GM13976 (cell line): Measurements from ENCODE around the gene UMAD1.
"Not testable (repeated sequence)": the region's sequence is repeated elsewhere in the genome, so short reads cannot be mapped to it uniquely, and the experiment has no call there.

Experiments
- DNase-seq: peaks from one replicate; pipeline ENCODE4 v3.0.0; 2012; ENCODE audit warnings: low spot score
- CTCF ChIP-seq: IDR thresholded peaks from 2 replicates; pipeline ENCODE4 v1.5.1; 2012; ENCODE audit warnings: borderline replicate concordance, mild to moderate bottlenecking; ENCODE audit not compliant: insufficient read depth; ENCODE audit errors: extremely low read depth, missing control alignments, control extremely low read depth
- in situ Hi-C: fragments of 300-500 bp; cut with MboI; formaldehyde crosslinking; loops from one replicate; pipeline ENCODE4 v1.12.0; 2022; ENCODE audit warnings: low sequenced_read_pairs, mixed read lengths, inconsistent platforms; ENCODE audit not compliant: unreplicated experiment

Gene UMAD1

DNA sequence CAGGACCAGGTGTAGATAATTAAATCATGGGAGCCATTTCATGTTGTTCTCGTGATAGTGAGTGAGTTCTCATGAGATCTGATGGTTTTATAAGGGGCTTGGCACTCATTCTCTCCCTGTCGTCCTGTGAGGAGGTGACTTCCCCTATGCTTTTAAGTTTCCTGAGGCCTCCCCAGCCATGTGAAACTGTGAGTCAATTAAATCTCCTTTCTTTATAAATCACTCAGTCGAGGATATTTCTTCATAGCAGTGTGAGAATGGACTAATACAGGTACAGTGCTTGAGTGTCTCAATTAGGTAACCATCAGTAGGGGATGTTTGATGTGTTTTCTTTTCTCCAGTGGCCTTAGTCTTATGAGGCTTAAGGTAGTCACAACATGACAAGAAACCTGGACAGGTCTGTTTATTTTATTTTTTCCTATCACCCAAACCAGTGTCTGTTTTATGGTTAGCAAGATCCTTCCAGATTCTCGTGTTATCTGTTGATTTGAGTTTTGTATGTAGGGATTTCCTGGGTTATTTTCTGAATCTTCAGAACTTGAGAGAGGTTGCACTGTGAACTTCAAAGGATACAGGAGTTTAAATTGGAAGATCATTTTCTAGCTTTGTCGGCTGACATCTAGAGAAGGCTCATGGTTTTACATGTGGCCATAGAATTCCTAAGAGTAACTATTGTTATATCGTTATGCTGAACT is 32.1 kb downstream of the UMAD1 start:
- DNase-seq: no peak
- TF ChIP-seq CTCF: no peak
- in situ Hi-C loops: loop anchor here (25.0 kb wide), 1 partner anchor 540 kb away; no protein-coding TSS in a partner anchor

DNA sequence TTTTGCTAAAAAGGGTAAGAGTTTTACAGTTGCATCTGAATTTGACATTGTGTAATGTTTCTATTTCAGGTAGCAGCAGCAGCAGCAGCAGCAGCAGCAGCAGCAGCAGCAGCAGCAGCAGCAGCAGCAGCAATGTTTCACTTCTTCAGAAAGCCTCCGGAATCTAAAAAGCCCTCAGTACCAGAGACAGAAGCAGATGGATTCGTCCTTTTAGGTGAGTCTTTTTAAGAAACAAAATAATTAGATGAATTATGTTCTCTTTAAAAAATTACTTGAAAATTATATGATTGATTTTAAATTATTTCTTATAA is 32.6 kb downstream of the UMAD1 start:
- TF ChIP-seq CTCF: no peak
- in situ Hi-C loops: loop anchor here (25.0 kb wide), 1 partner anchor 539 kb away; no protein-coding TSS in a partner anchor
- no peak for DNase-seq

DNA sequence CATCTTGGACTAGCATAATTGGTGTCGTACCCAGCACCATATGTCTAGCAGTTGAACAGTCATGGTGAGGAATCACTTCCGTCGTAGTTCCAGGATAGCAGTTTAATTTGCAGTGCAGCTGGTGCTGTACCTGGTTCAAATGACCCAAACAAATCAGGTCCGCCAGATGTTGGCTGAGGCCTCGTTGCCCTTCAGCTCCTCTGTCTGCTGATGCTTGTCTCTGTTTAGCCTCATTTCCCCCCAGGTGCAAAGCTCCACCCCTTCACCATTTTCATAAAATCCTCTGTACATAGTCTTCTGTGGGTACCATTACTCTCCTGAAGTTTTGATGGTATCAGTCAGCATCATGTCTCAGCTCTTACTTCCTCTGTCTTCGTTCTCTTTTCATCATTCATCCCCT is 35.1 kb downstream of the UMAD1 start:
- DNase-seq: no peak
- no peak for TF ChIP-seq CTCF
- in situ Hi-C loops: no loop called here

GRCh38 chr7:7679640-7680039 is 39.1 kb downstream of the UMAD1 start:
- DNase-seq, in situ Hi-C loops: not testable (repeated sequence)

DNA sequence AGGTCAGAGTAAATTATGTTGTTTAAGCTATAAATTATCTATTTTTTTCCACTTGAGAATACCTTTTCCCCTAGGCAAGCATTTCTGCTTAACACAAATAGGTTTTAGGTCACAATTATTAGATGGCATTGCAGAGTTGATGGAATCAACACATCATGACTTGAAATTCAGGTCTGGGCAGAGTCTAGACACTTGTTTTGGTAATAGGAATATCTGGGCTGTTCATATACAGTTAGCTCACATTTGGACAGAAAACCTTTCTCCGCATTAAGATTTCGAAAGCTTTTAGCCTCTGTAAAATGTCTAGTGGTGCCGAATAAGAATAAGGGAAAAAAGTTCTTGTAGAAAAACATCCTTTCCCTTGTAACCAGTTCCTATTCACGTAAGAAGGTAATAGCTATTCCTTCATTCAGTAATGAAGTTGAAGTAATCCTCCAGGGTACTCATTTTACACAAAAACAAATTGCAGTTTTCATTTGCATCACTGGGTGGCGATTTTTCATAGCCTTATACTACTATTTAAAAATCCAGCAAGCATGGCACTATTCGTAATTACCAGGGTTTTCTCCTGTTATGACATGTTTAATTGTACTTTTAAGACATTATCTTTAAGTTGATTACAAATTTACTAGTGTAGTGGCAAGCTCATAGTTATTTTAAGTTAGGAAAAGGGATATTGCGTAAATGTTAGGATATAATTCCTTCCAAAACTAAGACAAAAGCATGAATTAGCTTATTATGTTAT is 40.8 kb downstream of the UMAD1 start:
- in situ Hi-C loops: no loop called here
- TF ChIP-seq CTCF: no peak
- peak; percentile 28 for DNase-seq

- DNase-seq: no peak
- in situ Hi-C loops: no loop called here
- TF ChIP-seq CTCF: no peak
Observed at GRCh38 chr7:7681936-7682329, 41.4 kb downstream of the UMAD1 start.

- TF ChIP-seq CTCF: no peak
- in situ Hi-C loops: no loop called here
Observed at GRCh38 chr7:7682861-7683260, 42.3 kb downstream of the UMAD1 start.

More at GRCh38 chr7:7682861-7683260, 42.3 kb downstream of the UMAD1 start:
- no peak for DNase-seq
